CD4-positive, alpha-beta T cell treated with Interleukin-17A for 1 hour (primary cell): ENCODE measurements around the gene ADAMTS6.

Experiments used
- DNase-seq: peaks from one replicate; pipeline ENCODE4 v3.0.0-alpha.2; 2020

The ADAMTS6 gene

GRCh38 chr5:65141493-65141892 is 340.2 kb downstream of the ADAMTS6 start:
- no peak for DNase-seq

DNA sequence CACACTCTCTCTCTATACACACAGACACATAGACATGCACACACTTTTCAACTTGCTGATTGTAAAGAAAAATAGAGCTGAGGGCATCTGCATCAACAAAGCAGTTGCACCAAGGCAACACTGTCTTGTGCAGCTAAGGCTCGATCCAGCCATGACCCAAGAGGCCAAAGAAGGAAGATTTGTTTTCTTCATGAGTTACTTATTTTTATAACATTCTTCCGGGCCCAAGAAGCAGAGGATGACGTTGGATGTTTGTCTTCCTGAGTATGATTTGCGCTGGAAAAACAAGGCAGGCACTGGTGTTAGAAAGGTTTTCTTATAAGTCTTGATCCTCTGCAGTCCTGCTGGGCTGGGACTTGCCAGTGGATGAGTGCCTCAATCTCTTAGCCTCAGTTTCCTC is 344.1 kb downstream of the ADAMTS6 start:
- DNase-seq: no peak

DNA sequence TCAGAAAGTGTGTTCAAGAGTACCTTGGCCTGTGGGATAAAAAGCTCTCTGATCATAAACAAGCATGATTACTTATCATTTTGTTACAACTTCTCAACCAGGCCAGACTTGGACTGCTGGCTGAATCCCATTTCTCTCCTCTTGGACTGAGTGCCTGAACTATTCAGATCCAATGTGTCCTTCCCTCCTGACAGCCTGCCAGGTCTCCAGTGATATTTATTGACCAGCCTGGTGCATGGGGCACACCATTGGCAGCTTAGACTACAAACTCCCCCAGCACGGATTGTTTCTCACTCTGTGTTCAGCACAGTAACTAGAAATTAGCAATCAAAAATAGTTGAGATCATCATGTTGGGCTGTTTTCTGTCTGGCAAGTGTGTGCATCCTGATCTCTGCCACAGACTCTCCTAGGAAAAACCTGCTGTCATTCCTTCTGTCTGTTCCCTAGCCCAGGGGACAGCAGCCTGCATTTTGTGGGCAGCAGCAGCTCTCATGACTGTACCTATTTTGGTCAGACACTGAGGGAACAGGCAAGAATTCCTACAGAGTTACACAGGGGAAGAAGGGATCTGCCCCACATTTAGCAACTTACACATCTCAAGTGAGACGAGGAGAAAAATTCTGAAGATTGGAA is 348.1 kb downstream of the ADAMTS6 start:
- no peak for DNase-seq

GRCh38 chr5:65132386-65132785 is 349.3 kb downstream of the ADAMTS6 start:
- no peak for DNase-seq

DNA sequence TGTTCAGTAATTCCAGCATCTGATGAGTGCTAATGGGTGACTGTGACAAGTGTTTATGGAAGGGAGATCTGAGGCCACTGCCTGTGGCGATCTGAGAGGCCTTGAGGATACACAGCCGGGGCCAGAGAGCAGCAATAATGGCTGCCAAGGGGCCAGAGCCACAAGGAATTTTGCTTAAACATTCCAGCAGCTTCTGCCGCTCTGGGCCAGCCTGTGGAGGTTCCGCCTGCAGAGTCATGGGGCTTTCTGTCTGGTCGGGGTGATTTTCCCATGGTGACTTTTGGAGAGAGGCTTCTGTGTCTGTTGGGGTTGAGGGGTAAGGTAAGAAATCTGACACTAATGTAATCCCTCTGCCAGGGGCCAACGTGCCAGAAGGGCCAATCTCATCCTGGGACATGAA is 353.5 kb downstream of the ADAMTS6 start:
- DNase-seq: no peak

DNA sequence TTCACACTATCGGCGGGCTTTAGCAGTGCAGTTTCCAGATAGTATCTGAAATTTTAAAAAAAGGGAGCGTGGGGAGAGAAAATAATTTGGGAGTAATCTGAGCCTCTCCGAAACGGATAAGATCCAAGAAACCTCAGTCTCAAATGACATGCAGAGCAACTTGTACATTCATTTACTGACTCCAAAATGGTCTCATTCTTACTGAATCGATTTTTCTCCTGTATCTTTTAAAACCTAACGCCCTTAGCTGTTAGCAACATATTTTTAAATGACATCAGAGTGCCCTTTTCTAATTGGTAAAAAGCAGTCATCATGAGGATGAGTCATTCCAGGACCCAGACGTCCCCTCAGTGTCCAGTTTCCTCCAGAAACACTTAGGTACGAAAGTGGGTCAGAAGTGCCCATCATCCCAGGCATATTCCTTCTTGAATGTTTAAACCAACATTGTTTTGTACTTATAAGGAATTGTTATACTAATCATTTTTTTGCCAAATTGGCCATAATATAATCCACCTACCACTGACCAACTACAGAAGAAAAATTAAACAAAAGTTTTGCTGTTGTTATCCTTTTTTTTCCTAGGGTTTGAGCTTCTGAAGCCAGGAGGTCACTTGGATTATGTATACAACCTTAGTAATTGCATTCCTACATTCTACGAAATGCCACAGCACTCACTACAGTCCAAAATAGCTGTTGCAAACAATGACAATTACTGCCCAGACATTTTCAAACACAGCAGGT is 354.4 kb downstream of the ADAMTS6 start:
- DNase-seq: no peak

DNA sequence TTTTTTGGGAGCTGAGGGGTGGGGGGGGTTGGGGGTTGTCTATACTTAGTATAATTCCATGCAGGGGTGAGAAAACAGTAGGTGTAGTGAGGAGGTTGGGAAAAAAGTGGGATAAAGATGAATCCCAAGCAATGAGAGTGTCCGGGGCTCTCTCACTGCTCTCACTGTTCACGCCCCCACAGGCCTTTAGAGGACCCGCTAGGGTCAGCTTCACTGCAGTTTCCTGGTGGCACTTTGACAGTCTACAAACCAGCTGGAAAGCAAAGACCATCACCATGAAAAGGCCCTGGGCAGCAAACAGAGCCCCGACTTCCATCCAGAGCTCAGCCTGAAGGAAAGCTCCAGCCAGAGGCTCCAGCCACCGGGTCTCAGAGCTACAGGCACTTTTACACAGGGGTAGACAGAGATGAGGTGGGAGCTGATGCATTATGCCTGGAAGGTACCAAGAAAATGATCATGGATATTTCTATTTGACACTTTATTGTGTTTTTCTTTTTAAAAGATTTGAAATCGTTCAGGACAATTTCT is 355.1 kb downstream of the ADAMTS6 start:
- DNase-seq: no peak

GRCh38 chr5:65125591-65126541 is 355.9 kb downstream of the ADAMTS6 start:
- DNase-seq: no peak

DNA sequence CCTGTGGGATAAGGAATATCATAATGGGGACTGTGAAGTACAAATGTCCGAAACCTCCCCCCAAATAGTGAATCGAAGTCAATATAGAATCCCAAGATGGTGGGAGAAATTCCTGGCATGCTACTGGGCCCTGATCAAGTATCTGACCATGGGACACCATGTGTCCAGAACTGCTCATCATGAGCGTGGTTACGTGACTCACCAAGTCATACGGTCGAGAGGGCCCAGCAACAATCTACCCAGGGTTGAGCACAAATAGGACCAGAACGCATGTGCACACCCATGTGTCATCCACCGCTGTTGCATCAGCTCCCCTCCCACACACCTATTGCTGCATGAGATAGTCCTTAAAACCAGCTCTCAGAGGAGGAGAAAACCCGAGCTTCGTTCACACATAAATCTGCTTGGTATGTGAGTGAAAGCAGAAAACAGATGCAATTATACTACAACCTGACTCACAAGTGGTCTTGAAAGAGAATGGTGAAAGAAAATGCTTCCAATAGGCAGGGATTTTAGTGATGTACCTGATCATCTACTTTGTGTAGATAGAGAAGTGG is 359.8 kb downstream of the ADAMTS6 start:
- no peak for DNase-seq

DNA sequence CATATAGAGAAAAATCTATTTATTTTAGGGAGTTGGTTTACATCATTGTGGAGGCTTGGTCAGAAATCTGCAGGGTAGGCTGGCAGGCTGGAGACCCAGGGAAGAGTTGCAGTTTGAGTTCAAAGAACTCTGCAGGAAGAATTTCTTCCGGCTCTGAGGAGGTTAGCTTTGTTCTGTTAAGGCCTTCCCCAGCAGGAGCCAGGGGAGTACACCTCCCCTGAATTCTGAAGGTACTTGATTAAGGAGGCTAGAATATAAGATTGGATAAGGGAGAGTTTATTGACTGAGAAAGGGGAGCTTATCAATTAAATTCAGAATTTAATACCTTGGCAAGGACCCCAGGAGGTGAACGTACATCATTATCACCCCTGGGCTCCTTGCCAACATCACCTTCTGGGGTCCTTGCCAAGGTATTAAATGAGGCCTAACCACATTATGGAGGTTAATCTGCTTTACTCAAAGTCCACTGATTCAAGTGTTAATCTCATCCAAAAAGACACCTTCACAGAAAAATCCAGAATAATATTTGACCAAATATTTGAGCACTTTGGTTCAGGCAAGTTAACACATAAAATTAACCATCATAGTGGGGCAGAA is 361.3 kb downstream of the ADAMTS6 start:
- DNase-seq: no peak

DNA sequence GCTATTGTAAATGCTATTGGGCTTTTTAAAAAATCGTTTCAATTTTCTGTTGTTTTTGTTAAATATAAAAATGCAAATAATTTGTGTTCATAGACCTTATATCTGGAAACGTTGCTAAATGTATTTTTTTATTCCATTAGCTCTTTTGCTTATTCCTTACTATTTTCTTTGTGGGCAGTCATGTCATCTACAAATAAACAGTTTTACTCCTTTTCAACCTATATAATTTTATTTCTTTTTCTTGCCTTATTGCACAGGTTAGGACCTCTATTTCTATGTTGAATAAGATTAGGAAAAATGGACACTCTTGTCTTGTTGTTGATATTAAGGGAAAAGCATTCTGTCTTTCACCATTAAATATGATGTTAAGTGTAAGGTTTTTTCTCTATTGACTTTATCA is 364.2 kb downstream of the ADAMTS6 start:
- no peak for DNase-seq

DNA sequence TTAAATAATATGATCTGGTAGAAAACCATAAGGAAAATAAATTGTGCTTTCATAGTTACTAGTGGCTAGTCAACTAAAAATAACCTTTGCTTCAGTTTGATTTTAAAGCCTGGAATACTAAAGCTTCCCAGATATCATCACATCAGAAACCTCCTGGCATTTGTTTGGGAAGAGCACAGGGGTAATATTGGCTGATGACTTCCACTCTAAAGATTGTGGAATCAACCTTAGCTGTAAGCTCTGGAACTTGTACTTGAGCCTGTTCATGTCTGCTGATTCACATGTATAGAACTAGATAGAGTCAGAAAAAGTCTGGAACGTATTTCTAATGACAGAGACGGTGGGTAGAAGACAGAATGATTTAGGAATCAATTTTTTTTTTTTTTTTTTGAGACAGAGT is 367.9 kb downstream of the ADAMTS6 start:
- no peak for DNase-seq

GRCh38 chr5:65111961-65112658 is 369.6 kb downstream of the ADAMTS6 start:
- no peak for DNase-seq

GRCh38 chr5:65108786-65109743 is 372.7 kb downstream of the ADAMTS6 start:
- DNase-seq: no peak

DNA sequence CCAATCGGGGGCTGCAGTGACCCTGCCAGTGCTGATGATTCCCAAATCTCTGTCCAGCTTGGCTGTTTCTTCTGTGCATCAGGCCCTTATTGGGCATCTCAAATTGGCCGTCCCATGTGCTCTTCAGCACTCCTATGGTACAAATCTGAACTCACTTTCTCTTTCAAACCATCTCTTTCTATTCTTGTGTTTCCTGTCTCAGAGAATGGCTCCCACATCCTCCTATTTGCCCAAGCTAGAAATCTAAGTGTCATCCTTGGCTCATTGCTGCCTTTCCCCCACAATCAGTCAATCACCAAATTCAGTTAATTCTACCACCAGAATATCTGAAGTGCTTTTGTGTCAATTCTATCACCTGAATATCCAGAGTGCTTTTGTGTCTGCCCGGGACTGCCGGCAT is 376.4 kb downstream of the ADAMTS6 start:
- DNase-seq: no peak

GRCh38 chr5:65104831-65105230 is 376.9 kb downstream of the ADAMTS6 start:
- no peak for DNase-seq

- DNase-seq: no peak
Observed at GRCh38 chr5:65103756-65104440, 377.8 kb downstream of the ADAMTS6 start.

DNA sequence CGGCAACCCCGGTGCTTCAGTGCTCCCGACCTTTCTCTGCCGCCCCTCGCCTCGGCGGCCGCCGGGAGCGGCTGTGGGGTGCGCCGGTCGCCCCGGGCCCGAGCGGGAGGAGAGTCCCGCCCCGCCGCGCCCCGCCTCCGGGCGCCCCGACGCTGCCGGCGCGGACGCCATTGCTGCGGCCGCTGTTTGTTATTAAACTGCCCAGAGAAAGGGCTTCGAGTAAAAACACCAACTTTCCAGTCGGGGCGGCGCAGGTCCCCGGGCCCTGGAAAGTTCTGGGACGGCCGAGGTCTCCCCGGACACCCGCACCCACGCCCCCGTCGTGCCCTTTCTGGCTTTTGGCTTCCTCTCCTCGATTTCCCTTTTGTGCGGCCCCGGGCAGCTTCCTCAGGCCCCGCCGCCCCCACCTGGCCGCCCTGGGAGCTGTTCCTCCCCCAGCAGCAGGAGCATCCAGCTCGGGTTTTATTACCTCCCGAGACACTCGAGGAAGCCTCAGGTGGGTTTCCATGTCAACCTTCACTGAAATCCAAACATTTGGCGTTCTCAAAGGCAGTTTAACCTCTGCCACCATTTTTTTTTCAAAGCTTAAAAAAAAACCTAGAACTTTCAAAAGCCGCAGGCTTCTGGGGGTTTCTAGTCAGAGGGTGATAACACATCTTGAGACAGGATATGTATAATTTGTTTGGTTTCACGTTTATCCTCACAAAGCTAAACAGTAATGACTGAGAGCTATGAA is 378.6 kb downstream of the ADAMTS6 start:
- DNase-seq: peak; percentile 74

DNA sequence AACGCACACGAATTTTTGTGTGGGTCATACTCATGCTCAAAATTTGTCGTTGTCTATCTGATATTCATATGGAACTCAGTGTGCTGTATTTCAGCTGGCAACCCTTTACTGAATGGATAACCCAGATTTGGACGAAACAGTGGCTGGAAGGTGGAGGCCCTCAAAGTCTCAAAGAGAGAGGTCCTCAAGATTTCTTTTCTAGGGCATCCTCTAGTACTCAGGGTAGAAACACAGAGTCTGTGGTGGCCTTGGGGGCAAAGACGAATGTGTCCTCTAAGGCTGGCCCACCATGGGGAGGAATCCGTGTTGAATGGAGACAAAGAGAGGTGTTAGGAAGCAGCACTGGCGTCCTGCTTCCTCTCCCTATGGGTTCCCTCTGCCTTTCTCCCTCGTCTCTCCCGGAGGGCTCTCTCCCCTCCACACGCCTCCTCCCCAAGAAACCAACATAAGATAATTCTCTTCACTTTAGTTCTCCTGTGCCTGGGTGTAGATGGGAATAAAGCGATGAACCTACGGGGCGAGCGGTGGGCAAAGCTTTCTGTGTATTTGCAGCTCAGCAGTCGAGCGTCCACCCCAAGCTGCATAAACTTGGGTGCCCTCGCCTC is 379.2 kb downstream of the ADAMTS6 start:
- DNase-seq: no peak
